HG02973 (cell line): Measurements from ENCODE around the gene KLK14.

ENCODE experiments used
- ATAC-seq: cut with Tn5 transposase; IDR thresholded peaks from one replicate; pipeline ENCODE4 v1.9.1; 2021; ENCODE audit warnings: moderate library complexity; ENCODE audit not compliant: unreplicated experiment

The KLK14 gene

GRCh38 chr19:51082611-51083010 is at the start of gene KLK14:
KLK14 (minus strand) TSS chr19:51082887; CDS start chr19:51082614, 273 bp downstream.
- no peak for ATAC-seq

GRCh38 chr19:51131780-51132680 is 49.3 kb upstream of the KLK14 start:
- no peak for ATAC-seq

- no peak for ATAC-seq
Measured at GRCh38 chr19:51129716-51130115, 47.0 kb upstream of the KLK14 start.

GRCh38 chr19:51128227-51128626 is 45.5 kb upstream of the KLK14 start:
- no peak for ATAC-seq

- no peak for ATAC-seq
Measured at GRCh38 chr19:51127755-51128154, 45.1 kb upstream of the KLK14 start.

- no peak for ATAC-seq
Measured at GRCh38 chr19:51127032-51127431, 44.3 kb upstream of the KLK14 start.

- ATAC-seq: no peak
Measured at GRCh38 chr19:51125421-51126075, 42.9 kb upstream of the KLK14 start.

- ATAC-seq: no peak
Measured at GRCh38 chr19:51124729-51125128, 42.0 kb upstream of the KLK14 start, which contains the start of gene SIGLEC9. SIGLEC9 (plus strand) TSS chr19:51124906; CDS start chr19:51124975, 69 bp downstream.

GRCh38 chr19:51124216-51124615 is 41.5 kb upstream of the KLK14 start:
- ATAC-seq: no peak

GRCh38 chr19:51123802-51124201 is 41.1 kb upstream of the KLK14 start:
- no peak for ATAC-seq

GRCh38 chr19:51123381-51123800 is 40.7 kb upstream of the KLK14 start:
- ATAC-seq: no peak

- ATAC-seq: no peak
Measured at GRCh38 chr19:51122112-51122981, 39.7 kb upstream of the KLK14 start.

- ATAC-seq: no peak
Measured at GRCh38 chr19:51121257-51121656, 38.6 kb upstream of the KLK14 start.

- ATAC-seq: no peak
Measured at GRCh38 chr19:51120160-51120559, 37.5 kb upstream of the KLK14 start.

- no peak for ATAC-seq
Measured at GRCh38 chr19:51119611-51120010, 36.9 kb upstream of the KLK14 start.

GRCh38 chr19:51119101-51119500 is 36.4 kb upstream of the KLK14 start:
- no peak for ATAC-seq

GRCh38 chr19:51116736-51117286 is 34.1 kb upstream of the KLK14 start:
- ATAC-seq: no peak

- ATAC-seq: no peak
Measured at GRCh38 chr19:51114087-51114729, 31.5 kb upstream of the KLK14 start.

GRCh38 chr19:51111606-51112005 is 28.9 kb upstream of the KLK14 start:
- ATAC-seq: no peak

- no peak for ATAC-seq
Measured at GRCh38 chr19:51110666-51110971, 27.9 kb upstream of the KLK14 start.

GRCh38 chr19:51108805-51109146 is 26.1 kb upstream of the KLK14 start:
- ATAC-seq: peak; percentile 18
